HG02642 (cell line): ENCODE measurements around the gene CLDN24.

Experiments
- ATAC-seq: cut with Tn5 transposase; IDR thresholded peaks from one replicate; pipeline ENCODE4 v1.9.1; 2021; ENCODE audit warnings: mild to moderate bottlenecking; ENCODE audit not compliant: unreplicated experiment, poor library complexity

Gene CLDN24

GRCh38 chr4:183287309-183287659 lies 34.9 kb downstream of the CLDN24 start:
- ATAC-seq: peak; percentile 76

GRCh38 chr4:183286590-183287308 lies 35.5 kb downstream of the CLDN24 start:
- peak; percentile 30 for ATAC-seq

GRCh38 chr4:183285886-183286285 lies 36.3 kb downstream of the CLDN24 start:
- ATAC-seq: no peak

GRCh38 chr4:183284965-183285364 lies 37.3 kb downstream of the CLDN24 start:
- no peak for ATAC-seq

- ATAC-seq: no peak
These were observed 37.9 kb downstream of the CLDN24 start for GRCh38 chr4:183284258-183284785.

GRCh38 chr4:183276106-183276505 lies 46.1 kb downstream of the CLDN24 start:
- no peak for ATAC-seq

GRCh38 chr4:183272384-183272783 lies 49.8 kb downstream of the CLDN24 start:
- no peak for ATAC-seq
